ENCODE measurements around the gene ARL10. TPM values are rescaled to one million over a fixed set of nuclear protein-coding genes. Genes with fewer than 3 reads are reported as not detected.

ARL10 gene
- total RNA-seq = 10 to 100 TPM; 12.0 to 54.6 (median 16.9) TPM

GRCh38 chr5:176365351-176366231 is at the start of gene ARL10:
TSS of gene ARL10 (plus strand) at chr5:176365487. CDS start at chr5:176365564, 77 bp downstream.
- TF ChIP-seq CTCF (IDR thresholded peaks at IDR 0.05) (no peak), POLR2A (IDR thresholded peaks at IDR 0.05) (peak in 1 of 2 donors; percentile 21)
- peak within 1 kb of the TSS; percentile 61 to 92 (median 82) for H3K4me3 ChIP-seq
- no peak for DNase-seq (ENCODE audit: low spot score in 2 of 2)
- no peaks in the 10 kb centered on the region for H3K9me3 ChIP-seq
- WGBS, 2 donors = 1% methylated on average over 15 to 73 of the region's 108 CpGs
- peak within 1 kb of the TSS; percentile 63 to 87 (median 82) for H3K27ac ChIP-seq
- H3K27me3 ChIP-seq = no peaks in the 10 kb centered on the region
- peaks cover 0 to 35% (median 0%) of the 10 kb centered on the region in 3 donors for H3K36me3 ChIP-seq
- H3K4me1 ChIP-seq = peaks cover 0 to 20% (median 8%) of the 10 kb centered on the region in 4 donors

- TF ChIP-seq POLR2A (IDR thresholded peaks at IDR 0.05) (no peak), CTCF (IDR thresholded peaks at IDR 0.05) (no peak), EP300 (IDR thresholded peaks at IDR 0.05) (no peak)
- Histone ChIP-seq H3K27me3 (no peaks in the 10 kb centered on the region), H3K4me1 (no peaks in the 10 kb centered on the region), H3K9me3 (no peaks in the 10 kb centered on the region), H3K4me3 (no peak overlapping the region), H3K27ac (no peak overlapping the region), H3K36me3 (peaks cover 0 to 55% (median 0%) of the 10 kb centered on the region in 3 donors)
- DNase-seq (ENCODE audit: low spot score in 2 of 2) = no peak
- WGBS, 2 donors = 79 to 80% methylated on average over 7 of the region's 7 CpGs
These were observed 47.5 kb upstream of the ARL10 start for GRCh38 chr5:176317534-176318374.

- no peaks in the 10 kb centered on the region for H3K27me3 ChIP-seq
- no peaks in the 10 kb centered on the region for H3K4me1 ChIP-seq
- H3K36me3 ChIP-seq = peaks cover 0 to 55% (median 5%) of the 10 kb centered on the region in 3 donors
- no peak overlapping the region for H3K27ac ChIP-seq
- no peak overlapping the region for H3K4me3 ChIP-seq
- WGBS, 2 donors = 83 to 87% methylated on average over 9 of the region's 9 CpGs
- DNase-seq (ENCODE audit: low spot score in 2 of 2) = no peak
- no peaks in the 10 kb centered on the region for H3K9me3 ChIP-seq
- TF ChIP-seq CTCF (IDR thresholded peaks at IDR 0.05) (peak in 1 of 5 experiments; percentile 17), POLR2A (IDR thresholded peaks at IDR 0.05) (no peak)
These were observed 45.3 kb upstream of the ARL10 start for GRCh38 chr5:176319827-176320554.

- Histone ChIP-seq H3K36me3 (peaks cover 0 to 54% (median 5%) of the 10 kb centered on the region in 3 donors), H3K4me3 (no peak overlapping the region)
- 95 to 99% methylated on average over 3 of the region's 3 CpGs for WGBS, 2 donors
These were observed 44.7 kb upstream of the ARL10 start for GRCh38 chr5:176320577-176320976.

More at GRCh38 chr5:176320577-176320976, 44.7 kb upstream of the ARL10 start:
- H3K9me3 ChIP-seq = no peaks in the 10 kb centered on the region
- no peaks in the 10 kb centered on the region for H3K27me3 ChIP-seq
- H3K4me1 ChIP-seq = no peaks in the 10 kb centered on the region
- no peak for DNase-seq (ENCODE audit: low spot score in 2 of 2)
- H3K27ac ChIP-seq = no peak overlapping the region
- TF ChIP-seq CTCF (IDR thresholded peaks at IDR 0.05) (no peak), POLR2A (IDR thresholded peaks at IDR 0.05) (no peak), EP300 (IDR thresholded peaks at IDR 0.05) (no peak)

All from tibial nerve (tissue), 4 donors.